Sigmoid colon (tissue), 7 donors: ENCODE measurements around the gene BCAS2. TPM values are rescaled to one million over a fixed set of nuclear protein-coding genes. Genes with fewer than 3 reads are reported as not detected.

ENCODE experiments used
- DNase-seq: peaks from one replicate; pipeline ENCODE4 v3.0.0-alpha.2; 2019
- H3K27ac ChIP-seq, 4 donors: fragments of 200-600 bp; sonication (generic); one replicate each; pipeline ENCODE4 v1.5.1; 2016 to 2019; ENCODE audit warnings: mild to moderate bottlenecking in 1 of 4
- H3K27me3 ChIP-seq, 3 donors: fragments of 200-600 bp; sonication (generic); one replicate each; pipeline ENCODE4 v1.5.1; 2019; ENCODE audit warnings: mild to moderate bottlenecking in 1 of 3
- H3K36me3 ChIP-seq, 4 donors: fragments of 200-600 bp; sonication (generic); one replicate each; pipeline ENCODE4 v1.5.1; 2016 to 2019
- H3K4me1 ChIP-seq, 4 donors: fragments of 200-600 bp; sonication (generic); one replicate each; pipeline ENCODE4 v1.5.1; 2017 to 2019
- H3K4me3 ChIP-seq, 4 donors: fragments of 200-600 bp; sonication (generic); one replicate each; pipeline ENCODE4 v1.5.1; 2017 to 2019; ENCODE audit warnings: mild to moderate bottlenecking in 2 of 4, moderate library complexity in 1 of 4
- H3K9me3 ChIP-seq, 4 donors: fragments of 200-600 bp in 3 of 4; sonication (generic) in 3 of 4; one replicate each; pipeline versions ENCODE4 v1.5.1 to v1.6.1; 2013 to 2019
- CTCF ChIP-seq, 4 experiments: fragments of 450-650 bp in 3 of 4; fragments of 200-600 bp in 1 of 4; IDR thresholded peaks; one replicate each; pipeline ENCODE4 v1.5.1; 2016 to 2019; ENCODE audit warnings: antibody characterized with exemption in 4 of 4, mild to moderate bottlenecking in 3 of 4, moderate library complexity in 2 of 4
- EP300 ChIP-seq, 4 donors: sonication (generic); formaldehyde crosslinking; IDR thresholded peaks; one replicate each; pipeline ENCODE4 v1.6.1; 2017; ENCODE audit warnings: antibody characterized with exemption in 4 of 4
- POLR2A ChIP-seq, 2 donors: fragments of 450-650 bp; IDR thresholded peaks; one replicate each; pipeline ENCODE4 v1.6.1; 2016; ENCODE audit warnings: antibody characterized with exemption in 2 of 2, mild to moderate bottlenecking in 2 of 2, moderate library complexity in 2 of 2
- POLR2AphosphoS5 ChIP-seq, 4 donors: sonication (generic); formaldehyde crosslinking; IDR thresholded peaks; one replicate each; pipeline ENCODE4 v1.6.1; 2017; ENCODE audit warnings: antibody characterized with exemption in 4 of 4
- WGBS, 2 donors: extraction: QIAGEN DNeasy Blood & Tissue Kit; methylation state at CpG; one replicate each; pipeline ENCODE4 v1.1.7; 2013; 5-methylcytosine and 5-hydroxymethylcytosine counted together
- intact Hi-C: fragments of 100-400 bp; cut with DNase I; formaldehyde crosslinking; loops from one replicate; pipeline ENCODE4 v1.15.1; 2023
- polyA plus RNA-seq, 3 donors: library from polyadenylated mRNA; stranded (reverse); fragments of 200-250 nt; gene quantifications; one replicate each; pipeline ENCODE4 v1.2.3, GENCODE V29; 2013
- total RNA-seq, 4 donors: library from RNA; depleted of rRNA; stranded (reverse); fragments of >200 nt; gene quantifications; one replicate each; pipeline ENCODE4 v1.1.0, GENCODE V29; 2016
- donor health status: healthy with polysubstance abuse.
- donor health status: Bipolar disorder and iron deficiency.
- donor health status: healthy.

Gene BCAS2
- total and polyA plus RNA-seq, 7 donors, result 29.1 to 51.6 (median 40.0) TPM

GRCh38 chr1:114536043-114536442 is 45.4 kb downstream of the BCAS2 start:
- intact Hi-C loops, result no loop called here
- DNase-seq, result no peak
- Histone ChIP-seq H3K4me3 (no peak overlapping the region), H3K9me3 (no peaks in the 10 kb centered on the region), H3K36me3 (no peaks in the 10 kb centered on the region), H3K27ac (no peak overlapping the region), H3K4me1 (no peaks in the 10 kb centered on the region), H3K27me3 (no peaks in the 10 kb centered on the region)
- TF ChIP-seq EP300 (IDR thresholded peaks at IDR 0.05) (no peak), CTCF (IDR thresholded peaks at IDR 0.05) (no peak), POLR2AphosphoS5 (IDR thresholded peaks at IDR 0.05) (no peak), POLR2A (IDR thresholded peaks at IDR 0.05) (no peak)
- 92 to 95% methylated on average over 7 of the region's 7 CpGs for WGBS, 2 donors

GRCh38 chr1:114535401-114535800 is 46.0 kb downstream of the BCAS2 start:
- Histone ChIP-seq H3K27me3 (no peaks in the 10 kb centered on the region), H3K9me3 (no peaks in the 10 kb centered on the region), H3K36me3 (no peaks in the 10 kb centered on the region), H3K27ac (no peak overlapping the region), H3K4me3 (no peak overlapping the region), H3K4me1 (no peaks in the 10 kb centered on the region)
- DNase-seq, result no peak
- 49 to 53% methylated on average over 1 of the region's 1 CpG for WGBS, 2 donors
- TF ChIP-seq POLR2A (IDR thresholded peaks at IDR 0.05) (no peak), EP300 (IDR thresholded peaks at IDR 0.05) (no peak), POLR2AphosphoS5 (IDR thresholded peaks at IDR 0.05) (no peak), CTCF (IDR thresholded peaks at IDR 0.05) (no peak)
- intact Hi-C loops, result no loop called here

- Histone ChIP-seq H3K27ac (no peak overlapping the region), H3K4me3 (no peak overlapping the region), H3K36me3 (no peaks in the 10 kb centered on the region), H3K9me3 (no peaks in the 10 kb centered on the region), H3K27me3 (no peaks in the 10 kb centered on the region), H3K4me1 (no peaks in the 10 kb centered on the region)
- no peak for DNase-seq
- intact Hi-C loops, result no loop called here
- 0 to 96% methylated on average over 1 of the region's 1 CpG for WGBS, 2 donors
- TF ChIP-seq EP300 (IDR thresholded peaks at IDR 0.05), result no peak
Observed at GRCh38 chr1:114531094-114531493, 50.3 kb downstream of the BCAS2 start.

GRCh38 chr1:114530224-114530623 is 51.2 kb downstream of the BCAS2 start:
- Histone ChIP-seq H3K4me1 (no peaks in the 10 kb centered on the region), H3K4me3 (no peak overlapping the region), H3K36me3 (no peaks in the 10 kb centered on the region), H3K27ac (no peak overlapping the region), H3K27me3 (no peaks in the 10 kb centered on the region), H3K9me3 (no peaks in the 10 kb centered on the region)
- 66 to 89% methylated on average over 2 of the region's 2 CpGs for WGBS, 2 donors
- TF ChIP-seq CTCF (IDR thresholded peaks at IDR 0.05) (no peak), POLR2AphosphoS5 (IDR thresholded peaks at IDR 0.05) (no peak), POLR2A (IDR thresholded peaks at IDR 0.05) (no peak), EP300 (IDR thresholded peaks at IDR 0.05) (no peak)
- intact Hi-C loops, result no loop called here
- DNase-seq, result no peak

GRCh38 chr1:114524944-114525343 is 56.5 kb downstream of the BCAS2 start:
- intact Hi-C loops, result no loop called here
- H3K9me3 ChIP-seq, result no peaks in the 10 kb centered on the region
- no peak overlapping the region for H3K4me3 ChIP-seq
- H3K27ac ChIP-seq, result no peak overlapping the region
- TF ChIP-seq POLR2A (IDR thresholded peaks at IDR 0.05), result no peak
- TF ChIP-seq POLR2AphosphoS5 (IDR thresholded peaks at IDR 0.05), result no peak
- no peak for TF ChIP-seq EP300 (IDR thresholded peaks at IDR 0.05)
- TF ChIP-seq CTCF (IDR thresholded peaks at IDR 0.05), result no peak
- no peaks in the 10 kb centered on the region for H3K36me3 ChIP-seq
- no peaks in the 10 kb centered on the region for H3K4me1 ChIP-seq
- H3K27me3 ChIP-seq, result no peaks in the 10 kb centered on the region
- DNase-seq, result no peak
